HG03378 (cell line): Measurements from ENCODE around the gene SLC7A5.
"Not testable (repeated sequence)": the region's sequence is repeated elsewhere in the genome, so short reads cannot be mapped to it uniquely, and the experiment has no call there.

ENCODE experiments used
- ATAC-seq: cut with Tn5 transposase; IDR thresholded peaks from one replicate; pipeline ENCODE4 v1.9.1; 2021; ENCODE audit warnings: mild to moderate bottlenecking, moderate library complexity; ENCODE audit not compliant: unreplicated experiment

SLC7A5 gene

GRCh38 chr16:87802670-87803069 is 66.6 kb downstream of the SLC7A5 start:
- ATAC-seq = no peak

- ATAC-seq = no peak
These were observed 67.5 kb downstream of the SLC7A5 start for GRCh38 chr16:87801679-87802259.

GRCh38 chr16:87800497-87800896 is 68.8 kb downstream of the SLC7A5 start:
- ATAC-seq = no peak

- ATAC-seq = no peak
These were observed 74.0 kb downstream of the SLC7A5 start for GRCh38 chr16:87795336-87795735.

- no peak for ATAC-seq
These were observed 74.7 kb downstream of the SLC7A5 start for GRCh38 chr16:87794485-87795078.

GRCh38 chr16:87792205-87792565 is 77.1 kb downstream of the SLC7A5 start:
- no peak for ATAC-seq

- no peak for ATAC-seq
These were observed 77.8 kb downstream of the SLC7A5 start for GRCh38 chr16:87791295-87792204.

GRCh38 chr16:87790292-87791100 is 78.8 kb downstream of the SLC7A5 start:
- no peak for ATAC-seq

- no peak for ATAC-seq
These were observed 79.6 kb downstream of the SLC7A5 start for GRCh38 chr16:87789437-87790291.

- not testable (repeated sequence) for ATAC-seq
These were observed 80.4 kb downstream of the SLC7A5 start for GRCh38 chr16:87788730-87789436.

GRCh38 chr16:87787451-87788091 is 81.7 kb downstream of the SLC7A5 start:
- ATAC-seq = not testable (repeated sequence)

GRCh38 chr16:87784812-87785211 is 84.5 kb downstream of the SLC7A5 start:
- ATAC-seq = no peak

- ATAC-seq = no peak
These were observed 87.3 kb downstream of the SLC7A5 start for GRCh38 chr16:87782033-87782432.

GRCh38 chr16:87780385-87780989 is 88.8 kb downstream of the SLC7A5 start:
- no peak for ATAC-seq
